ENCODE data around the gene ARHGAP10.
A peak's percentile ranks its signal among the peaks of the same experiment; 100 is the strongest.

The ARHGAP10 gene

GRCh38 chr4:147714575-147715401, 17.1 kb upstream of the ARHGAP10 start:
- DNase-seq (ENCODE audit: low read depth in 1 of 2, low spot score in 1 of 2) = peak in 1 of 2 experiments; percentile 41
- in situ Hi-C loops (cut with HindIII; ENCODE audit: low pct_unique_long_range_greater_than_20kb, low sequenced_read_pairs) = no loop called here
- no peak for TF ChIP-seq JUND (IDR thresholded peaks at IDR 0.05; ENCODE audit: low read depth)

- TF ChIP-seq JUND (IDR thresholded peaks at IDR 0.05; ENCODE audit: low read depth) = no peak
- no peak for DNase-seq (ENCODE audit: low read depth in 1 of 2, low spot score in 1 of 2)
- in situ Hi-C loops (cut with HindIII; ENCODE audit: low pct_unique_long_range_greater_than_20kb, low sequenced_read_pairs) = no loop called here
Observed at GRCh38 chr4:147717878-147718277, 14.0 kb upstream of the ARHGAP10 start.

GRCh38 chr4:147723326-147723725, 8.6 kb upstream of the ARHGAP10 start:
- TF ChIP-seq JUND (IDR thresholded peaks at IDR 0.05; ENCODE audit: low read depth) = no peak
- in situ Hi-C loops (cut with HindIII; ENCODE audit: low pct_unique_long_range_greater_than_20kb, low sequenced_read_pairs) = no loop called here
- DNase-seq (ENCODE audit: low read depth in 1 of 2, low spot score in 1 of 2) = no peak

GRCh38 chr4:147724468-147725201, 7.3 kb upstream of the ARHGAP10 start:
- in situ Hi-C loops (cut with HindIII; ENCODE audit: low pct_unique_long_range_greater_than_20kb, low sequenced_read_pairs) = no loop called here
- TF ChIP-seq JUND (IDR thresholded peaks at IDR 0.05; ENCODE audit: low read depth) = no peak
- DNase-seq (ENCODE audit: low read depth in 1 of 2, low spot score in 1 of 2) = no peak

GRCh38 chr4:147725673-147726072, 6.2 kb upstream of the ARHGAP10 start:
- in situ Hi-C loops (cut with HindIII; ENCODE audit: low pct_unique_long_range_greater_than_20kb, low sequenced_read_pairs) = no loop called here
- no peak for DNase-seq (ENCODE audit: low read depth in 1 of 2, low spot score in 1 of 2)
- no peak for TF ChIP-seq JUND (IDR thresholded peaks at IDR 0.05; ENCODE audit: low read depth)

GRCh38 chr4:147727476-147728028, 4.3 kb upstream of the ARHGAP10 start:
- in situ Hi-C loops (cut with HindIII; ENCODE audit: low pct_unique_long_range_greater_than_20kb, low sequenced_read_pairs) = no loop called here
- no peak for DNase-seq (ENCODE audit: low read depth in 1 of 2, low spot score in 1 of 2)
- no peak for TF ChIP-seq JUND (IDR thresholded peaks at IDR 0.05; ENCODE audit: low read depth)

- TF ChIP-seq JUND (IDR thresholded peaks at IDR 0.05; ENCODE audit: low read depth) = no peak
- no peak for DNase-seq (ENCODE audit: low read depth in 1 of 2, low spot score in 1 of 2)
- in situ Hi-C loops (cut with HindIII; ENCODE audit: low pct_unique_long_range_greater_than_20kb, low sequenced_read_pairs) = no loop called here
Observed at GRCh38 chr4:147730333-147730732, 1.6 kb upstream of the ARHGAP10 start.

GRCh38 chr4:147732518-147733235, 789 bp downstream of the ARHGAP10 start:
- peak in 1 of 2 experiments; percentile 46 for DNase-seq (ENCODE audit: low read depth in 1 of 2, low spot score in 1 of 2)
- no peak for TF ChIP-seq JUND (IDR thresholded peaks at IDR 0.05; ENCODE audit: low read depth)
- in situ Hi-C loops (cut with HindIII; ENCODE audit: low pct_unique_long_range_greater_than_20kb, low sequenced_read_pairs) = no loop called here

- TF ChIP-seq JUND (IDR thresholded peaks at IDR 0.05; ENCODE audit: low read depth) = no peak
- in situ Hi-C loops (cut with HindIII; ENCODE audit: low pct_unique_long_range_greater_than_20kb, low sequenced_read_pairs) = no loop called here
- no peak for DNase-seq (ENCODE audit: low read depth in 1 of 2, low spot score in 1 of 2)
Observed at GRCh38 chr4:147733716-147734344, 1.9 kb downstream of the ARHGAP10 start.

- TF ChIP-seq JUND (IDR thresholded peaks at IDR 0.05; ENCODE audit: low read depth) = no peak
- no peak for DNase-seq (ENCODE audit: low read depth in 1 of 2, low spot score in 1 of 2)
- in situ Hi-C loops (cut with HindIII; ENCODE audit: low pct_unique_long_range_greater_than_20kb, low sequenced_read_pairs) = no loop called here
Observed at GRCh38 chr4:147734496-147734895, 2.6 kb downstream of the ARHGAP10 start.

- in situ Hi-C loops (cut with HindIII; ENCODE audit: low pct_unique_long_range_greater_than_20kb, low sequenced_read_pairs) = no loop called here
- no peak for DNase-seq (ENCODE audit: low read depth in 1 of 2, low spot score in 1 of 2)
- TF ChIP-seq JUND (IDR thresholded peaks at IDR 0.05; ENCODE audit: low read depth) = no peak
Observed at GRCh38 chr4:147735413-147736301, 3.8 kb downstream of the ARHGAP10 start.

Data from T47D (cell line).